Loucy (cell line): ENCODE results near the gene UCK2.

Source experiments
- H2AFZ ChIP-seq: fragments of 200-600 bp; sonication (generic); 2 replicates; pipeline ENCODE4 v1.6.0; 2016; ENCODE audit warnings: antibody characterized with exemption, mild to moderate bottlenecking, low read length, moderate library complexity
- H3F3A ChIP-seq: fragments of 200-600 bp; 2 replicates; pipeline ENCODE4 v1.6.0; 2016; ENCODE audit warnings: antibody characterized with exemption, low read depth, mild to moderate bottlenecking
- H3K27me3 ChIP-seq: fragments of 200-600 bp; sonication (generic); 2 replicates; pipeline ENCODE4 v1.6.1; 2014; ENCODE audit warnings: low read length, mild to moderate bottlenecking; ENCODE audit not compliant: insufficient read depth, poor library complexity, severe bottlenecking
- H3K36me3 ChIP-seq: fragments of 200-600 bp; sonication (generic); 2 replicates; pipeline ENCODE4 v1.6.1; 2016; ENCODE audit warnings: low read length; ENCODE audit not compliant: insufficient read depth
- H3K4me1 ChIP-seq: fragments of 200-600 bp; sonication (generic); 2 replicates; pipeline ENCODE4 v1.5.1; 2014; ENCODE audit warnings: low read length, mild to moderate bottlenecking; ENCODE audit not compliant: insufficient read depth, poor library complexity, severe bottlenecking
- H3K4me2 ChIP-seq: fragments of 200-600 bp; sonication (generic); 2 replicates; pipeline ENCODE4 v1.6.0; 2014; ENCODE audit warnings: antibody characterized with exemption, low read length, low read depth, mild to moderate bottlenecking; ENCODE audit not compliant: poor library complexity, severe bottlenecking
- H3K4me3 ChIP-seq: fragments of 200-600 bp; sonication (generic); 2 replicates; pipeline ENCODE4 v1.5.1; 2014; ENCODE audit warnings: low read length, mild to moderate bottlenecking, mixed read lengths; ENCODE audit not compliant: poor library complexity, severe bottlenecking
- H3K79me2 ChIP-seq: fragments of 200-600 bp; sonication (generic); 2 replicates; pipeline ENCODE4 v1.6.1; 2014; ENCODE audit warnings: low read length; ENCODE audit not compliant: insufficient read depth
- H3K9ac ChIP-seq: fragments of 200-600 bp; sonication (generic); 2 replicates; pipeline ENCODE4 v1.6.0; 2014; ENCODE audit warnings: mild to moderate bottlenecking, low read depth, low read length, moderate library complexity; ENCODE audit not compliant: poor library complexity, severe bottlenecking
- H3K9me2 ChIP-seq: fragments of 200-600 bp; sonication (generic); replicated peaks from 2 replicates; pipeline ENCODE4 v1.6.1; 2016; ENCODE audit warnings: low read depth, low read length, mixed read lengths
- H3K9me3 ChIP-seq: fragments of 200-600 bp; sonication (generic); 2 replicates; pipeline ENCODE4 v1.6.1; 2014; ENCODE audit warnings: mild to moderate bottlenecking, antibody characterized with exemption, low read length, low read depth; ENCODE audit not compliant: insufficient read depth
- H4K20me1 ChIP-seq: fragments of 200-600 bp; sonication (generic); 2 replicates; pipeline ENCODE4 v1.6.0; 2014; ENCODE audit warnings: antibody characterized with exemption, low read length, mild to moderate bottlenecking; ENCODE audit not compliant: insufficient read depth, poor library complexity, severe bottlenecking
- CTCF ChIP-seq: fragments of 200-600 bp; sonication (generic); conservative IDR thresholded peaks from 2 replicates; pipeline ENCODE4 v1.5.1; 2014; ENCODE audit warnings: mild to moderate bottlenecking, antibody characterized with exemption, low read length
- EZH2phosphoT487 ChIP-seq: fragments of 200-600 bp; IDR thresholded peaks from 2 replicates; pipeline ENCODE4 v1.6.1; 2018; ENCODE audit warnings: antibody characterized with exemption, mild to moderate bottlenecking, moderate library complexity, borderline replicate concordance

The UCK2 gene

GRCh38 chr1:165925498-165926079 lies 98.2 kb downstream of the UCK2 start:
- Histone ChIP-seq H3K27me3 (no peaks in the 10 kb centered on the region), H3F3A (no peaks in the 10 kb centered on the region), H3K4me2 (no peak overlapping the region), H3K36me3 (no peaks in the 10 kb centered on the region), H4K20me1 (no peaks in the 10 kb centered on the region), H3K9me2 (no peaks in the 10 kb centered on the region), H3K4me3 (no peak overlapping the region), H3K79me2 (no peaks in the 10 kb centered on the region), H2AFZ (no peak overlapping the region), H3K9me3 (no peaks in the 10 kb centered on the region), H3K9ac (no peak overlapping the region), H3K4me1 (no peaks in the 10 kb centered on the region)
- TF ChIP-seq CTCF, result no peak
- no peak for TF ChIP-seq EZH2phosphoT487

DNA sequence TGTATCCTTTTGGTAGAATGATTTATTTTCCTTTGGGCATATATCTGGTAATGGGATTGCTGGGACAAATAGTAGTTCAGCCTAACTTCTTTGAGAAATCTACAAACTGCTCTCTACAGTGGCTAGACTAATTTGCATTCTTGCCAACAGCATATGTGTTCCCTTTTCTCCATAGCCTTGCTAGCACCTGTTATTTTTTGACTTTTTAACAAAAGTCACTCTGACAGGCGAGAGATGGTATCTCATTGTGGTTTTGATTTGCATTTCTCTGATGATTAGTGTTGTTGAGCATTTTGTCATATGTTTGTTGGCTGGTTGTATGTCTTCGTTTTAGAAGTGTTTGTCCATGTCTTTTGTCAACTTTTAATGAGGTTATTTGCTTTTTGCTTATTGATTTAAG lies 99.8 kb downstream of the UCK2 start:
- TF ChIP-seq CTCF (no peak), EZH2phosphoT487 (no peak)
- no peak overlapping the region for H2AFZ ChIP-seq
- no peak overlapping the region for H3K4me3 ChIP-seq
- H3K36me3 ChIP-seq, result no peaks in the 10 kb centered on the region
- H3K9me2 ChIP-seq, result no peaks in the 10 kb centered on the region
- H3F3A ChIP-seq, result no peaks in the 10 kb centered on the region
- H3K4me1 ChIP-seq, result no peaks in the 10 kb centered on the region
- no peaks in the 10 kb centered on the region for H3K9me3 ChIP-seq
- H4K20me1 ChIP-seq, result no peaks in the 10 kb centered on the region
- H3K27me3 ChIP-seq, result no peaks in the 10 kb centered on the region
- H3K9ac ChIP-seq, result no peak overlapping the region
- H3K4me2 ChIP-seq, result no peak overlapping the region
- H3K79me2 ChIP-seq, result no peaks in the 10 kb centered on the region

- no peaks in the 10 kb centered on the region for H3K4me1 ChIP-seq
Observed at GRCh38 chr1:165928075-165928731, 100.8 kb downstream of the UCK2 start.

More at GRCh38 chr1:165928075-165928731, 100.8 kb downstream of the UCK2 start:
- Histone ChIP-seq H4K20me1 (no peaks in the 10 kb centered on the region), H3K9ac (no peak overlapping the region), H3K79me2 (no peaks in the 10 kb centered on the region), H3K9me2 (no peaks in the 10 kb centered on the region), H3F3A (no peaks in the 10 kb centered on the region), H3K27me3 (no peaks in the 10 kb centered on the region), H3K4me3 (no peak overlapping the region), H3K36me3 (no peaks in the 10 kb centered on the region), H3K9me3 (no peaks in the 10 kb centered on the region), H2AFZ (no peak overlapping the region; the same call in 1 of the 2 replicates), H3K4me2 (no peak overlapping the region)
- TF ChIP-seq CTCF (peak; percentile 87), EZH2phosphoT487 (no peak)
